MM.1S (cell line): ENCODE data around the gene HNRNPA3.

Experiments used
- DNase-seq: peaks from one replicate; pipeline ENCODE4 v3.0.0-alpha.2; 2015
- H2AFZ ChIP-seq: fragments of 300-600 bp; sonication (generic); 2 replicates; pipeline ENCODE4 v1.6.0; 2016; ENCODE audit warnings: antibody characterized with exemption, low read length
- H3F3A ChIP-seq: fragments of 300-600 bp; sonication (generic); 2 replicates; pipeline ENCODE4 v1.6.1; 2016; ENCODE audit warnings: mild to moderate bottlenecking, antibody characterized with exemption, low read length, moderate library complexity, mixed read lengths; ENCODE audit not compliant: insufficient read depth
- H3K27ac ChIP-seq: fragments of 300-600 bp; sonication (generic); 2 replicates; pipeline ENCODE4 v1.5.1; 2016; ENCODE audit warnings: mild to moderate bottlenecking, low read length
- H3K27me3 ChIP-seq: fragments of 300-600 bp; sonication (generic); replicated peaks from 2 replicates; pipeline ENCODE4 v1.6.0; 2016; ENCODE audit warnings: low read length; ENCODE audit not compliant: insufficient read depth
- H3K36me3 ChIP-seq: fragments of 300-600 bp; sonication (generic); replicated peaks from 2 replicates; pipeline ENCODE4 v1.6.1; 2016; ENCODE audit warnings: mild to moderate bottlenecking, low read length, mixed read lengths; ENCODE audit not compliant: insufficient read depth
- H3K4me1 ChIP-seq: fragments of 300-600 bp; sonication (generic); 2 replicates; pipeline ENCODE4 v1.6.1; 2016; ENCODE audit warnings: low read length, mixed read lengths
- H3K4me2 ChIP-seq: fragments of 300-600 bp; sonication (generic); 2 replicates; pipeline ENCODE4 v1.6.0; 2016; ENCODE audit warnings: low read depth, low read length
- H3K4me3 ChIP-seq: fragments of 300-600 bp; sonication (generic); 2 replicates; pipeline ENCODE4 v1.5.1; 2016; ENCODE audit warnings: low read length, mixed read lengths
- H3K79me2 ChIP-seq: fragments of 300-600 bp; sonication (generic); 2 replicates; pipeline ENCODE4 v1.6.1; 2016; ENCODE audit warnings: mixed run types, low read length, mixed read lengths
- H3K9ac ChIP-seq: fragments of 300-600 bp; sonication (generic); 2 replicates; pipeline ENCODE4 v1.6.1; 2016; ENCODE audit warnings: low read length, mixed read lengths
- H3K9me2 ChIP-seq: fragments of 300-600 bp; sonication (generic); replicated peaks from 2 replicates; pipeline ENCODE4 v1.6.1; 2016; ENCODE audit warnings: mild to moderate bottlenecking, low read length, mixed read lengths; ENCODE audit not compliant: insufficient read depth
- H3K9me3 ChIP-seq: fragments of 300-600 bp; sonication (generic); replicated peaks from 2 replicates; pipeline ENCODE4 v1.6.1; 2016; ENCODE audit warnings: mild to moderate bottlenecking, low read length, mixed read lengths; ENCODE audit not compliant: insufficient read depth
- H4K20me1 ChIP-seq: fragments of 300-600 bp; sonication (generic); 2 replicates; pipeline ENCODE4 v1.6.1; 2016; ENCODE audit warnings: mild to moderate bottlenecking, low read length, moderate library complexity, mixed read lengths; ENCODE audit not compliant: insufficient read depth
- EZH2 ChIP-seq: fragments of 300-600 bp; sonication (generic); optimal IDR thresholded peaks from 2 replicates; pipeline ENCODE3; 2017; ENCODE audit warnings: low read depth, mild to moderate bottlenecking, antibody characterized with exemption, low read length, mixed read lengths
- EZH2phosphoT487 ChIP-seq: fragments of 300-600 bp; sonication (generic); IDR thresholded peaks from 2 replicates; pipeline ENCODE4 v1.6.1; 2018; ENCODE audit warnings: antibody characterized with exemption, low read length
- TF ChIP-seq, protein P1 (sequence below): fragments of 300-600 bp; sonication (generic); IDR thresholded peaks from 2 replicates; pipeline ENCODE4 v1.5.1; 2016; ENCODE audit warnings: antibody characterized with exemption, low read length, mixed read lengths

Gene HNRNPA3

DNA sequence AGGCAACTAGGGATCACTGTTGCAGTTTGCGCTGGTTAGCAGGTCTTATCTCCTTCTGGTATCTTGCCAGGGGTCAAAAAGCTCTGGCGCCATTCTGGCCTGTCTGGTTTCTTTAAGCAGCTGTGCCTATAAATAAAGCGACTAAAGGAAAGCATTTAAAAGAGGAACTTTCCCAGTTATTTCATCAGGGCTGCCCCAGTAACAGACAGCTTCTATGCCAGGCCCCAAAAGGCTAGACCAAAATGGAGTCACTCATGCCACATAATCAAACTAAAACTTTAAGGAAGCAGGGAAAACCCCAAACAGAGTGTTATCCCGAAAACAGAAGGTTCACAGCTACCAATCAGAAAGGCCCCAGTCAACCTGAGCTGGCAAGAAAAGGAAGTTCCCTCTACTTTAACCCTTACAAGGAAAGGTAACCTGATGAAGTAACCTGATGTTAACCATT, 41.2 kb upstream of the HNRNPA3 start:
- H3K4me3 ChIP-seq = no peak overlapping the region
- H3K27me3 ChIP-seq = no peaks in the 10 kb centered on the region
- TF ChIP-seq EZH2 = no peak
- TF ChIP-seq EZH2phosphoT487 = no peak
- TF ChIP-seq, protein P1, sequence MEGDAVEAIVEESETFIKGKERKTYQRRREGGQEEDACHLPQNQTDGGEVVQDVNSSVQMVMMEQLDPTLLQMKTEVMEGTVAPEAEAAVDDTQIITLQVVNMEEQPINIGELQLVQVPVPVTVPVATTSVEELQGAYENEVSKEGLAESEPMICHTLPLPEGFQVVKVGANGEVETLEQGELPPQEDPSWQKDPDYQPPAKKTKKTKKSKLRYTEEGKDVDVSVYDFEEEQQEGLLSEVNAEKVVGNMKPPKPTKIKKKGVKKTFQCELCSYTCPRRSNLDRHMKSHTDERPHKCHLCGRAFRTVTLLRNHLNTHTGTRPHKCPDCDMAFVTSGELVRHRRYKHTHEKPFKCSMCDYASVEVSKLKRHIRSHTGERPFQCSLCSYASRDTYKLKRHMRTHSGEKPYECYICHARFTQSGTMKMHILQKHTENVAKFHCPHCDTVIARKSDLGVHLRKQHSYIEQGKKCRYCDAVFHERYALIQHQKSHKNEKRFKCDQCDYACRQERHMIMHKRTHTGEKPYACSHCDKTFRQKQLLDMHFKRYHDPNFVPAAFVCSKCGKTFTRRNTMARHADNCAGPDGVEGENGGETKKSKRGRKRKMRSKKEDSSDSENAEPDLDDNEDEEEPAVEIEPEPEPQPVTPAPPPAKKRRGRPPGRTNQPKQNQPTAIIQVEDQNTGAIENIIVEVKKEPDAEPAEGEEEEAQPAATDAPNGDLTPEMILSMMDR = no peak
- H3K9me3 ChIP-seq = no peaks in the 10 kb centered on the region
- no peak overlapping the region for H3K27ac ChIP-seq
- no peaks in the 10 kb centered on the region for H3K79me2 ChIP-seq
- no peak overlapping the region for H3K9ac ChIP-seq
- peaks cover 35% of the 10 kb centered on the region for H3K4me1 ChIP-seq
- peaks cover 20% of the 10 kb centered on the region for H3F3A ChIP-seq
- no peak overlapping the region for H3K4me2 ChIP-seq
- H3K36me3 ChIP-seq = no peaks in the 10 kb centered on the region
- DNase-seq = no peak
- no peaks in the 10 kb centered on the region for H3K9me2 ChIP-seq
- no peaks in the 10 kb centered on the region for H4K20me1 ChIP-seq
- no peak overlapping the region for H2AFZ ChIP-seq

- H4K20me1 ChIP-seq = no peaks in the 10 kb centered on the region
- no peak overlapping the region for H2AFZ ChIP-seq
- H3F3A ChIP-seq = peaks cover 15% of the 10 kb centered on the region
- peaks cover 30% of the 10 kb centered on the region for H3K4me1 ChIP-seq
- H3K27ac ChIP-seq = no peak overlapping the region
- DNase-seq = no peak
- no peaks in the 10 kb centered on the region for H3K27me3 ChIP-seq
- no peaks in the 10 kb centered on the region for H3K9me2 ChIP-seq
- H3K4me2 ChIP-seq = no peak overlapping the region
- H3K9ac ChIP-seq = no peak overlapping the region
- no peaks in the 10 kb centered on the region for H3K9me3 ChIP-seq
- TF ChIP-seq EZH2 (no peak), EZH2phosphoT487 (no peak)
- TF ChIP-seq, protein P1 = no peak
- no peaks in the 10 kb centered on the region for H3K79me2 ChIP-seq
- no peak overlapping the region for H3K4me3 ChIP-seq
- no peaks in the 10 kb centered on the region for H3K36me3 ChIP-seq
These were observed 40.3 kb upstream of the HNRNPA3 start for GRCh38 chr2:177172034-177172880.

DNA sequence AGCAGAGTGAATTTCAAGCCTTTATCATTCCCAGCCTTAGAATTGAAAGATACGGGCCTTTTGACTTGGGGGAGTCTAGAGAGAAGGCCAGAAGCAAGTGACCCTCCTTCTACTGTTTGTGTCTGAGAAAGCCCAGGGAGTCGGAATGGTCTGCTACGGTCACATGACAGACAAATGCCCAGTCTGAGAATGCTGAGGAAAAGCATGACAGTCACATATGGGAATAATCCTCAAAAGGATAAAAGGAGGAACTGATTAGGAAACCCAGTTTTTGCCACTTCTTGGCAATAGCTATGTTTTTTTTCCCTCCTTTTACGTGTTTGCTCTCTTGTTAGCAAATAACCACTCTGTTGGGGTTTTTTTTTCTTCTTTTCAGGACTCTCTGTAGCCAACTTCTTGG, 38.1 kb upstream of the HNRNPA3 start:
- H3K4me2 ChIP-seq = no peak overlapping the region
- H3K9ac ChIP-seq = no peak overlapping the region
- H3K79me2 ChIP-seq = no peaks in the 10 kb centered on the region
- H3K4me3 ChIP-seq = no peak overlapping the region
- no peak for TF ChIP-seq EZH2
- TF ChIP-seq EZH2phosphoT487 = no peak
- TF ChIP-seq, protein P1 = no peak
- H3K9me3 ChIP-seq = no peaks in the 10 kb centered on the region
- no peaks in the 10 kb centered on the region for H3K9me2 ChIP-seq
- no peaks in the 10 kb centered on the region for H3K27me3 ChIP-seq
- H3K27ac ChIP-seq = no peak overlapping the region
- peaks cover 9% of the 10 kb centered on the region for H3F3A ChIP-seq
- H2AFZ ChIP-seq = no peak overlapping the region
- no peak for DNase-seq
- no peaks in the 10 kb centered on the region for H3K36me3 ChIP-seq
- peaks cover 11% of the 10 kb centered on the region for H3K4me1 ChIP-seq
- H4K20me1 ChIP-seq = no peaks in the 10 kb centered on the region
